NB4 (cell line): Measurements from ENCODE around the gene PSMG3.

Experiments used
- CTCF ChIP-seq: IDR thresholded peaks from one replicate; pipeline ENCODE4 v1.5.1; 2012; ENCODE audit warnings: low read depth, low read length
- MAX ChIP-seq: IDR thresholded peaks from 2 replicates; pipeline ENCODE4 v1.6.1; 2011; ENCODE audit warnings: low read depth, low read length
- MYC ChIP-seq: IDR thresholded peaks from 2 replicates; pipeline ENCODE4 v1.6.1; 2011; ENCODE audit warnings: low read depth, low read length
- POLR2A ChIP-seq: IDR thresholded peaks from 2 replicates; pipeline ENCODE4 v1.6.1; 2011; ENCODE audit warnings: mild to moderate bottlenecking; ENCODE audit not compliant: insufficient read length; ENCODE audit errors: extremely low read depth

- TF ChIP-seq CTCF: no peak
- no peak for TF ChIP-seq MAX
- no peak for TF ChIP-seq POLR2A
- no peak for TF ChIP-seq MYC
Observed at GRCh38 chr7:1591396-1591795, 21.6 kb upstream of the PSMG3 start.
